ENCODE data around the gene RMC1.
"Not testable (repeated sequence)": the region's sequence is repeated elsewhere in the genome, so short reads cannot be mapped to it uniquely, and the experiment has no call there.

DNA sequence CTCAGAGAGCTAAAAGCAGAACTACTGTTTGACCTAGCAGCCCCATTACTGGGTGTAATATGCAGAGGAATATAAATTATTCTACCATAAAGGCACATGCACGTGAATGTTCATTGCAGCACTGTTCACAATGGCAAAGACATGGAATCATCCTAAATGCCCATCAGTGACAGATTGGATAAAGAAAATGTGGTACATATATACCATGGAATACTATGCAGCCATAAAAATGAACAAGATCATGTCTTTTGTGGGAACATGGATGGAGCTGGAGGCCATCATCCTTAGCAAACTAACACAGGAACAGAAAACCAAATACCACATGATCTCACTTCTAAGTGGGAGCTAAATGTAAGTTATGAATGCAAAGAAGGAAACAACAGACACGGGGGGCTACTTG, 7.6 kb downstream of the RMC1 start:
- TF ChIP-seq, protein P1, sequence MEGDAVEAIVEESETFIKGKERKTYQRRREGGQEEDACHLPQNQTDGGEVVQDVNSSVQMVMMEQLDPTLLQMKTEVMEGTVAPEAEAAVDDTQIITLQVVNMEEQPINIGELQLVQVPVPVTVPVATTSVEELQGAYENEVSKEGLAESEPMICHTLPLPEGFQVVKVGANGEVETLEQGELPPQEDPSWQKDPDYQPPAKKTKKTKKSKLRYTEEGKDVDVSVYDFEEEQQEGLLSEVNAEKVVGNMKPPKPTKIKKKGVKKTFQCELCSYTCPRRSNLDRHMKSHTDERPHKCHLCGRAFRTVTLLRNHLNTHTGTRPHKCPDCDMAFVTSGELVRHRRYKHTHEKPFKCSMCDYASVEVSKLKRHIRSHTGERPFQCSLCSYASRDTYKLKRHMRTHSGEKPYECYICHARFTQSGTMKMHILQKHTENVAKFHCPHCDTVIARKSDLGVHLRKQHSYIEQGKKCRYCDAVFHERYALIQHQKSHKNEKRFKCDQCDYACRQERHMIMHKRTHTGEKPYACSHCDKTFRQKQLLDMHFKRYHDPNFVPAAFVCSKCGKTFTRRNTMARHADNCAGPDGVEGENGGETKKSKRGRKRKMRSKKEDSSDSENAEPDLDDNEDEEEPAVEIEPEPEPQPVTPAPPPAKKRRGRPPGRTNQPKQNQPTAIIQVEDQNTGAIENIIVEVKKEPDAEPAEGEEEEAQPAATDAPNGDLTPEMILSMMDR (IDR thresholded peaks at IDR 0.05) = not testable (repeated sequence)
- not testable (repeated sequence) for TF ChIP-seq EP300 (IDR thresholded peaks at IDR 0.05; ENCODE audit: low read depth)

Measured in transverse colon (tissue), 3 donors.